SK-N-SH (cell line): ENCODE results near the gene SHANK1. TPM values are rescaled to one million over a fixed set of nuclear protein-coding genes. Genes with fewer than 3 reads are reported as not detected.

ENCODE experiments used
- CTCF ChIA-PET: fragments of 300-600, 350-600 bp; formaldehyde crosslinking; extraction: SDS; loops from one replicate; lab custom pipeline; 2021; lab: Yijun Ruan, JAX
- POLR2A ChIA-PET: fragments of 350-600 bp; sonication (Branson Sonifier 250); formaldehyde crosslinking; extraction: SDS; loops from one replicate; lab custom pipeline; 2020; ENCODE audit warnings: antibody characterized with exemption, inconsistent platforms; lab: Yijun Ruan, JAX
- DNase-seq: peaks from one replicate; pipeline ENCODE4 v3.0.0; 2012
- H2AFZ ChIP-seq: fragments of 200-600 bp; sonication (generic); 2 replicates; pipeline ENCODE4 v1.8.1; 2016; ENCODE audit warnings: antibody characterized with exemption, mild to moderate bottlenecking, low read depth
- H3F3A ChIP-seq: fragments of 200-600 bp; sonication (generic); replicated peaks from 2 replicates; pipeline ENCODE3; 2016; ENCODE audit warnings: antibody characterized with exemption, mild to moderate bottlenecking; ENCODE audit not compliant: insufficient read depth
- H3K27ac ChIP-seq, 2 experiments: fragments of 200-500 bp in 1 of 2; fragments of 200-600 bp in 1 of 2; sonication (Bioruptor generic) in 1 of 2; sonication (generic), shearing (Covaris generic) in 1 of 2; 2 replicates each; pipeline versions ENCODE4 v1.5.1 to v1.6.1; 2014 to 2016; ENCODE audit warnings: low read depth in 2 of 2, inconsistent platforms in 1 of 2, low read length in 1 of 2, mild to moderate bottlenecking in 1 of 2, mixed read lengths in 1 of 2
- H3K27me3 ChIP-seq: fragments of 200-600 bp; sonication (generic), shearing (Covaris generic); 2 replicates; pipeline ENCODE4 v1.6.1; 2016; ENCODE audit warnings: mixed run types; ENCODE audit not compliant: insufficient read depth
- H3K36me3 ChIP-seq, 2 experiments: fragments of 200-500 bp in 1 of 2; fragments of 200-600 bp in 1 of 2; sonication (Bioruptor generic) in 1 of 2; sonication (generic) in 1 of 2; replicated peaks in 1 of 2; 2 replicates each; pipeline versions ENCODE3 to v1.5.1; 2014 to 2016; ENCODE audit warnings: low read length in 1 of 2, mild to moderate bottlenecking in 1 of 2; ENCODE audit not compliant: insufficient read depth in 2 of 2, control insufficient read depth in 1 of 2
- H3K4me1 ChIP-seq, 2 experiments: fragments of 200-500 bp in 1 of 2; fragments of 200-600 bp in 1 of 2; sonication (Bioruptor generic) in 1 of 2; sonication (generic), shearing (Covaris generic) in 1 of 2; 2 replicates each; pipeline versions ENCODE4 v1.5.1 to v1.6.1; 2014 to 2016; ENCODE audit warnings: low read depth in 1 of 2, low read length in 1 of 2, mixed run types in 1 of 2; ENCODE audit not compliant: insufficient read depth in 2 of 2, control insufficient read depth in 1 of 2
- H3K4me2 ChIP-seq: fragments of 200-600 bp; sonication (generic), shearing (Covaris generic); 2 replicates; pipeline ENCODE4 v1.6.1; 2017; ENCODE audit warnings: mixed run types
- H3K4me3 ChIP-seq, 2 experiments: fragments of 200-500 bp in 1 of 2; fragments of 200-600 bp in 1 of 2; sonication (Bioruptor generic) in 1 of 2; sonication (generic), shearing (Covaris generic) in 1 of 2; 2 replicates each; pipeline versions ENCODE4 v1.5.1 to v1.8.1; 2014 to 2016; ENCODE audit warnings: low read depth in 2 of 2, inconsistent platforms in 1 of 2, low read length in 1 of 2, mild to moderate bottlenecking in 1 of 2, mixed read lengths in 1 of 2, moderate library complexity in 1 of 2
- H3K79me2 ChIP-seq: fragments of 200-600 bp; sonication (generic); 2 replicates; pipeline ENCODE4 v1.8.1; 2017; ENCODE audit warnings: mild to moderate bottlenecking; ENCODE audit not compliant: insufficient read depth
- H3K9ac ChIP-seq: fragments of 200-600 bp; sonication (generic); 2 replicates; pipeline ENCODE4 v1.6.1; 2017; ENCODE audit warnings: mixed run types
- H3K9me2 ChIP-seq: fragments of 200-600 bp; sonication (generic); 2 replicates; pipeline ENCODE4 v1.6.1; 2017; ENCODE audit warnings: mixed run types
- H3K9me3 ChIP-seq: fragments of 200-600 bp; sonication (generic); 2 replicates; pipeline ENCODE4 v1.6.1; 2017; ENCODE audit warnings: mixed run types, mild to moderate bottlenecking, moderate library complexity
- H4K20me1 ChIP-seq: fragments of 200-600 bp; sonication (generic); 2 replicates; pipeline ENCODE4 v1.6.1; 2017; ENCODE audit warnings: mild to moderate bottlenecking, mixed run types; ENCODE audit not compliant: insufficient read depth
- CHD2 ChIP-seq: fragments of 150-350 bp; IDR thresholded peaks from 2 replicates; pipeline ENCODE4 v1.6.1; 2018; ENCODE audit warnings: low read length; ENCODE audit not compliant: partially characterized antibody
- ELF1 ChIP-seq: IDR thresholded peaks from 2 replicates; pipeline ENCODE4 v1.4.0; 2012
- EZH2phosphoT487 ChIP-seq: fragments of 200-600 bp; sonication (generic); IDR thresholded peaks from 2 replicates; pipeline ENCODE4 v1.6.1; 2017; ENCODE audit warnings: low read depth, mixed run types, mild to moderate bottlenecking, antibody characterized with exemption, moderate library complexity, borderline replicate concordance
- FOSL2 ChIP-seq: IDR thresholded peaks from 2 replicates; pipeline ENCODE4 v1.4.0; 2012; ENCODE audit warnings: low read depth, mild to moderate bottlenecking, moderate library complexity, borderline replicate concordance
- FOXM1 ChIP-seq: IDR thresholded peaks from 2 replicates; pipeline ENCODE4 v1.4.0; 2012; ENCODE audit warnings: low read depth, mild to moderate bottlenecking
- GABPA ChIP-seq: IDR thresholded peaks from 2 replicates; pipeline ENCODE4 v1.4.0; 2012; ENCODE audit warnings: low read depth, mild to moderate bottlenecking
- GATA2 ChIP-seq: sonication (generic); formaldehyde crosslinking; IDR thresholded peaks from 2 replicates; pipeline ENCODE4 v1.5.0; 2020; ENCODE audit warnings: mild to moderate bottlenecking, missing genetic modification reagents
- NFIC ChIP-seq: IDR thresholded peaks from 2 replicates; pipeline ENCODE4 v1.4.0; 2012; ENCODE audit warnings: borderline replicate concordance
- NRF1 ChIP-seq: IDR thresholded peaks from 2 replicates; pipeline ENCODE4 v1.6.1; 2012; ENCODE audit warnings: low read depth, mild to moderate bottlenecking, low read length
- RCOR1 ChIP-seq: fragments of 150-350 bp; IDR thresholded peaks from 2 replicates; pipeline ENCODE4 v1.6.1; 2017; ENCODE audit warnings: antibody characterized with exemption, low read length
- SIN3A ChIP-seq: IDR thresholded peaks from 2 replicates; pipeline ENCODE4 v1.6.1; 2012; ENCODE audit warnings: low read depth, mild to moderate bottlenecking, low read length, moderate library complexity, borderline replicate concordance
- TAF1 ChIP-seq: IDR thresholded peaks from 2 replicates; pipeline ENCODE4 v1.6.1; 2012; ENCODE audit warnings: low read depth, mild to moderate bottlenecking, low read length, moderate library complexity, borderline replicate concordance
- TCF12 ChIP-seq: IDR thresholded peaks from 2 replicates; pipeline ENCODE4 v1.4.0; 2012
- TEAD4 ChIP-seq: IDR thresholded peaks from 2 replicates; pipeline ENCODE4 v1.4.0; 2012; ENCODE audit warnings: mild to moderate bottlenecking, borderline replicate concordance; ENCODE audit not compliant: insufficient read depth
- YY1 ChIP-seq: IDR thresholded peaks from 2 replicates; pipeline ENCODE4 v1.4.0; 2012; ENCODE audit warnings: low read depth, mild to moderate bottlenecking
- WGBS: methylation state at CpG from one replicate; pipeline ENCODE4 v1.1.6; 2017; ENCODE audit warnings: low lambda C conversion rate; 5-methylcytosine and 5-hydroxymethylcytosine counted together
- polyA plus RNA-seq, 3 experiments: library from polyadenylated mRNA; depleted of rRNA; stranded (reverse); fragments of >200 nt; gene quantifications; 2 replicates each; pipeline ENCODE4 v1.2.3, GENCODE V29; 2012
- TF ChIP-seq, protein P1 (sequence below): IDR thresholded peaks from 2 replicates; pipeline ENCODE4 v1.4.0; 2012; ENCODE audit warnings: low read depth, borderline replicate concordance
- TF ChIP-seq, protein P2 (sequence below): IDR thresholded peaks from 2 replicates; pipeline ENCODE4; 2012
- TF ChIP-seq, protein P3 (sequence below): IDR thresholded peaks from 2 replicates; pipeline ENCODE4 v1.6.1; 2012; ENCODE audit warnings: mild to moderate bottlenecking, low read depth, low read length, moderate library complexity
- TF ChIP-seq, protein P4 (sequence below): fragments of 200-600 bp; sonication (generic); IDR thresholded peaks from 2 replicates; pipeline ENCODE4 v1.6.1; 2017; ENCODE audit warnings: antibody characterized with exemption, mild to moderate bottlenecking, moderate library complexity
- TF ChIP-seq, protein P5 (sequence below): fragments of 150-350 bp; IDR thresholded peaks from 2 replicates; pipeline ENCODE4 v1.6.1; 2016; ENCODE audit warnings: mild to moderate bottlenecking, low read depth, low read length

Gene SHANK1
- polyA plus RNA-seq, 1 of the 3 experiments (the other 2 are of a cell fraction) = 0.28 TPM

DNA sequence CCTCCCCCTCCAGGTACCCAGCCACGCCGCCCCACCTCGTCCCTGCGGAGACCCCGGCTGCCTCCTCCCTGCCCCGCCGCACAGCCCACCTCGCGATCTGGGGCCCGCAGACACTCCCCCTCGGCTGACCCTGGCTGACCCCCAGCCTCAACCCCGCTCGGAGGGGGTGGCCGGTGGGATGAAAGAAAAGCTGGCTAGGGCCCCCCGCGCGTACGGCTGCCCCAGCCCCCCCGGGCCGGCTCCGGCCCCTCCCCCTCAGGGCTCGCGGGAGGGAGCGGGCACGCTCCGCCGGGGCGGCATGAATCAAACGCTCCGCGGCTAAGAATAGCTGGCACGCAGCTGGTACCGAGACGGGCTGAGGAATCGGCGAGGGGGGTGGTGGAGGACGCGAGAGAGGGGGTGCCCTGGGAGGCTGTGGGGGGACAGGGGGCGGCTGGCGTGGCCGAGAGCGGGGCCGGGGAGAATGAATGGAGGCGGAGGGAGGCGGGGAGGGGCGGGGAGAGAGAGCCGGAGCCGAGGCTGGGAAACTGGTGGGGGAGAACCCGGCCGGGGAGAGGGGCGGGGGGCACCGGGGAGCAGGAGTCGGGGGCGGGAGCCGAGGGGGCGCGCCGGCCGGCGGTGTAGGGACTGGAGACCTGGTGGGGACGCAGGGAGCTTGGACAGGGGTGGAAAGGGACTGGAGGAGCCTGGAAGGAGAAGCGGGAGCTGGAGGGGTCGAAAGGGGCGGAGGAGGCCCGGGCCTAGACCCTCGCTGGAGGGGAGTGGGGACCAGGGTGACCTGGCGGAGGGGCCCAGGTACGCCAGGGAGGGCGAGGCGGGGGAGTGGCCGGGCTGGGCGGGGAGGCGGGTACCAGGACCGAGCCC lies 1.1 kb downstream of the SHANK1 start:
- H2AFZ ChIP-seq = no peak overlapping the region
- peaks cover 0 to 4% of the 10 kb centered on the region in 2 experiments; a peak in 1 of 4 replicates for H3K4me1 ChIP-seq
- H3K36me3 ChIP-seq = no peaks in the 10 kb centered on the region
- H3K9me2 ChIP-seq = no peaks in the 10 kb centered on the region
- H3K27ac ChIP-seq = no peak overlapping the region
- no peaks in the 10 kb centered on the region for H3K27me3 ChIP-seq
- no peaks in the 10 kb centered on the region for H3K79me2 ChIP-seq
- ChIA-PET POLR2A (no interaction called here), CTCF (interaction anchor here (0.9 to 1.0 kb wide), 3 partner anchors 13 to 65 kb away, joined by 3 to 5 read pairs (median 3); no protein-coding TSS in a partner anchor)
- whole genome bisulfite sequencing = 2% methylated on average over 48 of the region's 74 CpGs
- no peaks in the 10 kb centered on the region for H3F3A ChIP-seq
- H3K9ac ChIP-seq = no peak overlapping the region
- H3K4me3 ChIP-seq = peak overlapping the region; percentile 47 to 53
- H3K4me2 ChIP-seq = peak overlapping the region; percentile 91
- no peaks in the 10 kb centered on the region for H3K9me3 ChIP-seq
- peak; percentile 85 for DNase-seq
- H4K20me1 ChIP-seq = no peaks in the 10 kb centered on the region
- TF ChIP-seq, protein P1, sequence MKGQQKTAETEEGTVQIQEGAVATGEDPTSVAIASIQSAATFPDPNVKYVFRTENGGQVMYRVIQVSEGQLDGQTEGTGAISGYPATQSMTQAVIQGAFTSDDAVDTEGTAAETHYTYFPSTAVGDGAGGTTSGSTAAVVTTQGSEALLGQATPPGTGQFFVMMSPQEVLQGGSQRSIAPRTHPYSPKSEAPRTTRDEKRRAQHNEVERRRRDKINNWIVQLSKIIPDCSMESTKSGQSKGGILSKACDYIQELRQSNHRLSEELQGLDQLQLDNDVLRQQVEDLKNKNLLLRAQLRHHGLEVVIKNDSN = no peak
- TF ChIP-seq SIN3A = no peak
- TF ChIP-seq NFIC = no peak
- TF ChIP-seq, protein P2, sequence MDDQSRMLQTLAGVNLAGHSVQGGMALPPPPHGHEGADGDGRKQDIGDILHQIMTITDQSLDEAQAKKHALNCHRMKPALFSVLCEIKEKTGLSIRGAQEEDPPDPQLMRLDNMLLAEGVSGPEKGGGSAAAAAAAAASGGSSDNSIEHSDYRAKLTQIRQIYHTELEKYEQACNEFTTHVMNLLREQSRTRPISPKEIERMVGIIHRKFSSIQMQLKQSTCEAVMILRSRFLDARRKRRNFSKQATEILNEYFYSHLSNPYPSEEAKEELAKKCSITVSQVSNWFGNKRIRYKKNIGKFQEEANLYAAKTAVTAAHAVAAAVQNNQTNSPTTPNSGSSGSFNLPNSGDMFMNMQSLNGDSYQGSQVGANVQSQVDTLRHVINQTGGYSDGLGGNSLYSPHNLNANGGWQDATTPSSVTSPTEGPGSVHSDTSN = no peak
- TF ChIP-seq TEAD4 = no peak
- no peak for TF ChIP-seq GABPA
- TF ChIP-seq YY1 = no peak
- no peak for TF ChIP-seq FOXM1
- no peak for TF ChIP-seq TCF12
- TF ChIP-seq NRF1 = no peak
- TF ChIP-seq, protein P3, sequence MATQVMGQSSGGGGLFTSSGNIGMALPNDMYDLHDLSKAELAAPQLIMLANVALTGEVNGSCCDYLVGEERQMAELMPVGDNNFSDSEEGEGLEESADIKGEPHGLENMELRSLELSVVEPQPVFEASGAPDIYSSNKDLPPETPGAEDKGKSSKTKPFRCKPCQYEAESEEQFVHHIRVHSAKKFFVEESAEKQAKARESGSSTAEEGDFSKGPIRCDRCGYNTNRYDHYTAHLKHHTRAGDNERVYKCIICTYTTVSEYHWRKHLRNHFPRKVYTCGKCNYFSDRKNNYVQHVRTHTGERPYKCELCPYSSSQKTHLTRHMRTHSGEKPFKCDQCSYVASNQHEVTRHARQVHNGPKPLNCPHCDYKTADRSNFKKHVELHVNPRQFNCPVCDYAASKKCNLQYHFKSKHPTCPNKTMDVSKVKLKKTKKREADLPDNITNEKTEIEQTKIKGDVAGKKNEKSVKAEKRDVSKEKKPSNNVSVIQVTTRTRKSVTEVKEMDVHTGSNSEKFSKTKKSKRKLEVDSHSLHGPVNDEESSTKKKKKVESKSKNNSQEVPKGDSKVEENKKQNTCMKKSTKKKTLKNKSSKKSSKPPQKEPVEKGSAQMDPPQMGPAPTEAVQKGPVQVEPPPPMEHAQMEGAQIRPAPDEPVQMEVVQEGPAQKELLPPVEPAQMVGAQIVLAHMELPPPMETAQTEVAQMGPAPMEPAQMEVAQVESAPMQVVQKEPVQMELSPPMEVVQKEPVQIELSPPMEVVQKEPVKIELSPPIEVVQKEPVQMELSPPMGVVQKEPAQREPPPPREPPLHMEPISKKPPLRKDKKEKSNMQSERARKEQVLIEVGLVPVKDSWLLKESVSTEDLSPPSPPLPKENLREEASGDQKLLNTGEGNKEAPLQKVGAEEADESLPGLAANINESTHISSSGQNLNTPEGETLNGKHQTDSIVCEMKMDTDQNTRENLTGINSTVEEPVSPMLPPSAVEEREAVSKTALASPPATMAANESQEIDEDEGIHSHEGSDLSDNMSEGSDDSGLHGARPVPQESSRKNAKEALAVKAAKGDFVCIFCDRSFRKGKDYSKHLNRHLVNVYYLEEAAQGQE = no peak
- no peak for TF ChIP-seq CHD2
- no peak for TF ChIP-seq ELF1
- no peak for TF ChIP-seq GATA2 (CRISPR knock-in tag)
- TF ChIP-seq, protein P4, sequence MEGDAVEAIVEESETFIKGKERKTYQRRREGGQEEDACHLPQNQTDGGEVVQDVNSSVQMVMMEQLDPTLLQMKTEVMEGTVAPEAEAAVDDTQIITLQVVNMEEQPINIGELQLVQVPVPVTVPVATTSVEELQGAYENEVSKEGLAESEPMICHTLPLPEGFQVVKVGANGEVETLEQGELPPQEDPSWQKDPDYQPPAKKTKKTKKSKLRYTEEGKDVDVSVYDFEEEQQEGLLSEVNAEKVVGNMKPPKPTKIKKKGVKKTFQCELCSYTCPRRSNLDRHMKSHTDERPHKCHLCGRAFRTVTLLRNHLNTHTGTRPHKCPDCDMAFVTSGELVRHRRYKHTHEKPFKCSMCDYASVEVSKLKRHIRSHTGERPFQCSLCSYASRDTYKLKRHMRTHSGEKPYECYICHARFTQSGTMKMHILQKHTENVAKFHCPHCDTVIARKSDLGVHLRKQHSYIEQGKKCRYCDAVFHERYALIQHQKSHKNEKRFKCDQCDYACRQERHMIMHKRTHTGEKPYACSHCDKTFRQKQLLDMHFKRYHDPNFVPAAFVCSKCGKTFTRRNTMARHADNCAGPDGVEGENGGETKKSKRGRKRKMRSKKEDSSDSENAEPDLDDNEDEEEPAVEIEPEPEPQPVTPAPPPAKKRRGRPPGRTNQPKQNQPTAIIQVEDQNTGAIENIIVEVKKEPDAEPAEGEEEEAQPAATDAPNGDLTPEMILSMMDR = no peak
- no peak for TF ChIP-seq EZH2phosphoT487
- no peak for TF ChIP-seq TAF1
- TF ChIP-seq RCOR1 = no peak
- TF ChIP-seq FOSL2 = no peak
- TF ChIP-seq, protein P5, sequence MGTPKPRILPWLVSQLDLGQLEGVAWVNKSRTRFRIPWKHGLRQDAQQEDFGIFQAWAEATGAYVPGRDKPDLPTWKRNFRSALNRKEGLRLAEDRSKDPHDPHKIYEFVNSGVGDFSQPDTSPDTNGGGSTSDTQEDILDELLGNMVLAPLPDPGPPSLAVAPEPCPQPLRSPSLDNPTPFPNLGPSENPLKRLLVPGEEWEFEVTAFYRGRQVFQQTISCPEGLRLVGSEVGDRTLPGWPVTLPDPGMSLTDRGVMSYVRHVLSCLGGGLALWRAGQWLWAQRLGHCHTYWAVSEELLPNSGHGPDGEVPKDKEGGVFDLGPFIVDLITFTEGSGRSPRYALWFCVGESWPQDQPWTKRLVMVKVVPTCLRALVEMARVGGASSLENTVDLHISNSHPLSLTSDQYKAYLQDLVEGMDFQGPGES = no peak
